ENCODE data around the gene CSNK2A3.
A peak's percentile ranks its signal among the peaks of the same experiment; 100 is the strongest.
"Not testable (repeated sequence)": the region's sequence is repeated elsewhere in the genome, so short reads cannot be mapped to it uniquely, and the experiment has no call there.

The CSNK2A3 gene

GRCh38 chr11:11352878-11353277, at the start of gene CSNK2A3:
CSNK2A3 (minus strand) TSS chr11:11353250; CDS start chr11:11353119, 131 bp downstream.
- not testable (repeated sequence) for H3K9me3 ChIP-seq (ENCODE audit: insufficient read depth, low read length, severe bottlenecking); ATAC-seq (ENCODE audit: insufficient read depth, low read depth)

GRCh38 chr11:11401960-11402535, 49.0 kb upstream of the CSNK2A3 start:
- TF ChIP-seq EZH2 (IDR thresholded peaks at IDR 0.05; ENCODE audit: borderline replicate concordance, low read depth, low read length, severe bottlenecking) (no peak), CTCF (IDR thresholded peaks at IDR 0.05; ENCODE audit: borderline replicate concordance, extremely low read depth, low read length, poor library complexity, severe bottlenecking) (no peak)
- Histone ChIP-seq H3K4me3 (ENCODE audit: low read depth in 1 of 2, low read length in 2 of 2) (no peak overlapping the region), H3K79me2 (ENCODE audit: insufficient read depth, low read length) (no peaks in the 10 kb centered on the region), H3K9me3 (ENCODE audit: insufficient read depth, low read length, severe bottlenecking) (no peaks in the 10 kb centered on the region), H3K4me2 (ENCODE audit: insufficient read depth, low read length) (no peak overlapping the region), H3K27ac (ENCODE audit: low read length) (no peak overlapping the region), H3K9ac (ENCODE audit: low read depth, low read length) (no peak overlapping the region), H3K4me1 (ENCODE audit: insufficient read depth, low read length) (no peaks in the 10 kb centered on the region), H3K36me3 (ENCODE audit: insufficient read depth, low read length) (no peaks in the 10 kb centered on the region), H4K20me1 (ENCODE audit: insufficient read depth, low read length) (peaks cover 5% of the 10 kb centered on the region), H3K27me3 (ENCODE audit: insufficient read depth, low read length, poor library complexity) (peaks cover 17% of the 10 kb centered on the region), H2AFZ (ENCODE audit: low read depth, low read length) (no peak overlapping the region)
- ATAC-seq (ENCODE audit: insufficient read depth, low read depth) (no peak), DNase-seq (no peak)

More at GRCh38 chr11:11352878-11353277, at the start of gene CSNK2A3:
- H4K20me1 ChIP-seq (ENCODE audit: insufficient read depth, low read length); H3K27me3 ChIP-seq (ENCODE audit: insufficient read depth, low read length, poor library complexity); H3K27ac ChIP-seq (ENCODE audit: low read length); H3K4me2 ChIP-seq (ENCODE audit: insufficient read depth, low read length); H2AFZ ChIP-seq (ENCODE audit: low read depth, low read length); H3K79me2 ChIP-seq (ENCODE audit: insufficient read depth, low read length); H3K9ac ChIP-seq (ENCODE audit: low read depth, low read length); H3K36me3 ChIP-seq (ENCODE audit: insufficient read depth, low read length); H3K4me1 ChIP-seq (ENCODE audit: insufficient read depth, low read length); H3K4me3 ChIP-seq (ENCODE audit: low read depth in 1 of 2, low read length in 2 of 2); DNase-seq: not testable (repeated sequence)

- no peak overlapping the region for H3K4me3 ChIP-seq (ENCODE audit: low read depth in 1 of 2, low read length in 2 of 2)
- no peak overlapping the region for H3K9ac ChIP-seq (ENCODE audit: low read depth, low read length)
- TF ChIP-seq CTCF (IDR thresholded peaks at IDR 0.05; ENCODE audit: borderline replicate concordance, extremely low read depth, low read length, poor library complexity, severe bottlenecking), result peak; percentile 34
- TF ChIP-seq EZH2 (IDR thresholded peaks at IDR 0.05; ENCODE audit: borderline replicate concordance, low read depth, low read length, severe bottlenecking), result no peak
- ATAC-seq (ENCODE audit: insufficient read depth, low read depth), result no peak
- H2AFZ ChIP-seq (ENCODE audit: low read depth, low read length), result no peak overlapping the region
- H3K4me1 ChIP-seq (ENCODE audit: insufficient read depth, low read length), result no peaks in the 10 kb centered on the region
- H3K4me2 ChIP-seq (ENCODE audit: insufficient read depth, low read length), result no peak overlapping the region
- peak; percentile 12 for DNase-seq
- H3K79me2 ChIP-seq (ENCODE audit: insufficient read depth, low read length), result no peaks in the 10 kb centered on the region
- peaks cover 5% of the 10 kb centered on the region for H4K20me1 ChIP-seq (ENCODE audit: insufficient read depth, low read length)
- H3K9me3 ChIP-seq (ENCODE audit: insufficient read depth, low read length, severe bottlenecking), result no peaks in the 10 kb centered on the region
- peaks cover 14% of the 10 kb centered on the region for H3K27me3 ChIP-seq (ENCODE audit: insufficient read depth, low read length, poor library complexity)
- no peak overlapping the region for H3K27ac ChIP-seq (ENCODE audit: low read length)
- H3K36me3 ChIP-seq (ENCODE audit: insufficient read depth, low read length), result no peaks in the 10 kb centered on the region
Measured at GRCh38 chr11:11400635-11401232, 47.7 kb upstream of the CSNK2A3 start.

- Histone ChIP-seq H3K27me3 (ENCODE audit: insufficient read depth, low read length, poor library complexity) (peaks cover 13% of the 10 kb centered on the region), H3K4me3 (ENCODE audit: low read depth in 1 of 2, low read length in 2 of 2) (no peak overlapping the region), H3K4me2 (ENCODE audit: insufficient read depth, low read length) (no peak overlapping the region), H3K9me3 (ENCODE audit: insufficient read depth, low read length, severe bottlenecking) (no peaks in the 10 kb centered on the region), H3K36me3 (ENCODE audit: insufficient read depth, low read length) (no peaks in the 10 kb centered on the region), H3K27ac (ENCODE audit: low read length) (no peak overlapping the region), H3K79me2 (ENCODE audit: insufficient read depth, low read length) (no peaks in the 10 kb centered on the region), H3K4me1 (ENCODE audit: insufficient read depth, low read length) (no peaks in the 10 kb centered on the region), H4K20me1 (ENCODE audit: insufficient read depth, low read length) (peaks cover 5% of the 10 kb centered on the region), H3K9ac (ENCODE audit: low read depth, low read length) (no peak overlapping the region), H2AFZ (ENCODE audit: low read depth, low read length) (no peak overlapping the region)
- TF ChIP-seq CTCF (IDR thresholded peaks at IDR 0.05; ENCODE audit: borderline replicate concordance, extremely low read depth, low read length, poor library complexity, severe bottlenecking) (no peak), EZH2 (IDR thresholded peaks at IDR 0.05; ENCODE audit: borderline replicate concordance, low read depth, low read length, severe bottlenecking) (no peak)
- DNase-seq (no peak), ATAC-seq (ENCODE audit: insufficient read depth, low read depth) (no peak)
Measured at GRCh38 chr11:11400121-11400520, 47.1 kb upstream of the CSNK2A3 start.

Data from DND-41 (cell line).